A673 (cell line): ENCODE measurements around the gene C9orf43. TPM values are rescaled to one million over a fixed set of nuclear protein-coding genes. Genes with fewer than 3 reads are reported as not detected.
"Not testable (repeated sequence)": the region's sequence is repeated elsewhere in the genome, so short reads cannot be mapped to it uniquely, and the experiment has no call there.

ENCODE experiments used
- BruUV-seq: library from RNA; stranded (reverse); fragments of 400-500 nt; replicated peaks from 2 replicates; lab custom pipeline; 2021; lab: Mats Ljungman, UMichigan
- CTCF ChIA-PET: fragments of 300-600 bp; sonication (Branson Sonifier 250); formaldehyde crosslinking; loops from one replicate; lab custom pipeline; 2022; ENCODE audit warnings: antibody characterized with exemption; lab: Charles Lee
- POLR2A ChIA-PET: fragments of 300-600 bp; sonication (Branson Sonifier 250); formaldehyde crosslinking; loops from one replicate; lab custom pipeline; 2022; ENCODE audit warnings: antibody characterized with exemption; ENCODE audit not compliant: low non-redundant PET; lab: Charles Lee
- DNase-seq: peaks from one replicate; pipeline ENCODE4 v3.0.0-alpha.2; 2015; ENCODE audit warnings: low spot score
- H3K27ac ChIP-seq: fragments of 200-600 bp; sonication (generic); 2 replicates; pipeline ENCODE4 v1.5.1; 2016; ENCODE audit warnings: mixed run types, low read depth, mild to moderate bottlenecking, mixed read lengths, antibody characterized with exemption, low read length; ENCODE audit not compliant: poor library complexity, severe bottlenecking
- H3K27me3 ChIP-seq: fragments of 200-600 bp; sonication (generic); replicated peaks from 2 replicates; pipeline ENCODE4 v1.6.1; 2017; ENCODE audit warnings: mixed run types, low read depth, mild to moderate bottlenecking, mixed read lengths, antibody characterized with exemption, low read length; ENCODE audit not compliant: insufficient read depth, poor library complexity
- H3K36me3 ChIP-seq: fragments of 200-600 bp; sonication (generic); 2 replicates; pipeline ENCODE4 v1.6.1; 2016; ENCODE audit warnings: mixed run types, mild to moderate bottlenecking, mixed read lengths, antibody characterized with exemption, low read length; ENCODE audit not compliant: insufficient read depth, poor library complexity, severe bottlenecking
- H3K4me1 ChIP-seq: fragments of 200-600 bp; sonication (generic); 2 replicates; pipeline ENCODE4 v1.6.1; 2017; ENCODE audit warnings: mixed run types, mild to moderate bottlenecking, mixed read lengths, antibody characterized with exemption, low read length; ENCODE audit not compliant: insufficient read depth, poor library complexity, severe bottlenecking
- H3K4me3 ChIP-seq: fragments of 200-600 bp; sonication (generic); 2 replicates; pipeline ENCODE4 v1.5.1; 2016; ENCODE audit warnings: low read depth, mixed run types, mild to moderate bottlenecking, mixed read lengths, low read length; ENCODE audit not compliant: poor library complexity, severe bottlenecking
- H3K9me3 ChIP-seq: fragments of 200-600 bp; sonication (generic); 2 replicates; pipeline ENCODE4 v1.6.1; 2016; ENCODE audit warnings: mixed run types, low read depth, mild to moderate bottlenecking, mixed read lengths, antibody characterized with exemption, low read length; ENCODE audit not compliant: poor library complexity, severe bottlenecking
- CTCF ChIP-seq: fragments of 300-800, 200-600 bp; sonication (generic); conservative IDR thresholded peaks from 2 replicates; pipeline ENCODE4 v1.5.1; 2017; ENCODE audit warnings: low read depth, mild to moderate bottlenecking, antibody characterized with exemption, low read length, moderate library complexity, mixed read lengths
- EZH2 ChIP-seq: fragments of 200-600 bp; sonication (generic); IDR thresholded peaks from 2 replicates; pipeline ENCODE4 v1.6.1; 2017; ENCODE audit warnings: borderline replicate concordance, low read depth, mild to moderate bottlenecking, mixed read lengths, antibody characterized with exemption, low read length; ENCODE audit not compliant: poor library complexity, severe bottlenecking
- intact Hi-C: fragments of 100-400 bp; cut with micrococcal nuclease; formaldehyde crosslinking; loops from one replicate; pipeline ENCODE4 v1.10.0; 2022; ENCODE audit not compliant: unreplicated experiment
- total RNA-seq: library from RNA; stranded (reverse); gene quantifications from 2 replicates; pipeline ENCODE4 v1.2.3, GENCODE V29; 2021

Gene C9orf43
- total RNA-seq, 1 experiment from 2014 or later = 1.5 TPM

GRCh38 chr9:113436728-113437515 is 26.4 kb downstream of the C9orf43 start:
- CTCF ChIA-PET = interaction anchor here (0.6 kb wide), 1 partner anchor 235 kb away, joined by 5 read pairs; no protein-coding TSS in a partner anchor
- H3K9me3 ChIP-seq = no peaks in the 10 kb centered on the region
- TF ChIP-seq CTCF (no peak), EZH2 (no peak)
- no peaks in the 10 kb centered on the region for H3K4me1 ChIP-seq
- BruUV-seq = no TSS peak
- H3K4me3 ChIP-seq = no peak overlapping the region
- no peak overlapping the region for H3K27ac ChIP-seq
- H3K27me3 ChIP-seq = no peaks in the 10 kb centered on the region
- H3K36me3 ChIP-seq = no peaks in the 10 kb centered on the region
- POLR2A ChIA-PET = no interaction called here
- intact Hi-C loops = no loop called here
- DNase-seq = no peak

- H3K27ac ChIP-seq, H3K27me3 ChIP-seq, intact Hi-C loops, DNase-seq, H3K9me3 ChIP-seq, H3K36me3 ChIP-seq, BruUV-seq, H3K4me3 ChIP-seq, POLR2A ChIA-PET, CTCF ChIA-PET, H3K4me1 ChIP-seq: not testable (repeated sequence)
Observed at GRCh38 chr9:113437716-113438115, 27.2 kb downstream of the C9orf43 start.

- no peak for TF ChIP-seq EZH2
- TF ChIP-seq CTCF = no peak
- Histone ChIP-seq H3K4me3 (no peak overlapping the region), H3K27me3 (no peaks in the 10 kb centered on the region), H3K27ac (no peak overlapping the region), H3K9me3 (no peaks in the 10 kb centered on the region), H3K4me1 (no peaks in the 10 kb centered on the region), H3K36me3 (no peaks in the 10 kb centered on the region)
- no peak for DNase-seq
- ChIA-PET CTCF (no interaction called here), POLR2A (no interaction called here)
- intact Hi-C loops = no loop called here
- no TSS peak for BruUV-seq
Observed at GRCh38 chr9:113444736-113445135, 34.2 kb downstream of the C9orf43 start.
